ENCODE data around the gene KNSTRN. TPM values are rescaled to one million over a fixed set of nuclear protein-coding genes. Genes with fewer than 3 reads are reported as not detected.
A peak's percentile ranks its signal among the peaks of the same experiment; 100 is the strongest.

KNSTRN gene
- total and polyA plus RNA-seq, 10 donors: 6.0 to 16.8 (median 10.2) TPM

DNA sequence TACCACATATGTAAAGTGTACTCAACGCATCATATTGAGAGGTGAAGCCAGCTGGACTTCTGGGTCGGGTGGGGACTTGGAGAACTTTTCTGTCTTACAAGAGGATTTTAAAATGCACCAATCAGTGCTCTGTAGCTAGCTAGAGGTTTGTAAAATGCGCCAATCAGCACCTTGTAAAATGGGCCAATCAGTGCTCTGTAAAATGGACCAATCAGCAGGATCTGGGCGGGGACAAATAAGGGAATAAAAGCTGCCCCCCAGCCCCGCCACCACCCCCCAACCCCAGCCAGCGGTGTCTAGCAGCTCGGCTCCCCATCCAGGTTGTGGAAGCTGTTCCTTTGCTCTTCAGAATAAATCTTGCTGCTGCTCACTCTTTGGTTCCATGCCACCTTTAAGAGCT lies 16.8 kb downstream of the KNSTRN start:
- Histone ChIP-seq H3K27ac (no peak overlapping the region), H3K4me3 (no peak overlapping the region), H3K27me3 (replicated peaks in 1 of 7) (no peaks in the 10 kb centered on the region), H3K36me3 (peaks cover 0 to 8% (median 0%) of the 10 kb centered on the region in 6 donors), H3K9me3 (no peaks in the 10 kb centered on the region), H3K4me1 (peaks cover 0 to 45% (median 20%) of the 10 kb centered on the region in 6 donors)
- peak; percentile 16 for DNase-seq
- no peak for TF ChIP-seq POLR2A (IDR thresholded peaks at IDR 0.05)
- intact Hi-C loops (cut with DNase I; ENCODE audit: low total_unique reads): no loop called here
- WGBS, 5 donors: 77 to 87% (median 85%) methylated on average over 7 of the region's 7 CpGs

DNA sequence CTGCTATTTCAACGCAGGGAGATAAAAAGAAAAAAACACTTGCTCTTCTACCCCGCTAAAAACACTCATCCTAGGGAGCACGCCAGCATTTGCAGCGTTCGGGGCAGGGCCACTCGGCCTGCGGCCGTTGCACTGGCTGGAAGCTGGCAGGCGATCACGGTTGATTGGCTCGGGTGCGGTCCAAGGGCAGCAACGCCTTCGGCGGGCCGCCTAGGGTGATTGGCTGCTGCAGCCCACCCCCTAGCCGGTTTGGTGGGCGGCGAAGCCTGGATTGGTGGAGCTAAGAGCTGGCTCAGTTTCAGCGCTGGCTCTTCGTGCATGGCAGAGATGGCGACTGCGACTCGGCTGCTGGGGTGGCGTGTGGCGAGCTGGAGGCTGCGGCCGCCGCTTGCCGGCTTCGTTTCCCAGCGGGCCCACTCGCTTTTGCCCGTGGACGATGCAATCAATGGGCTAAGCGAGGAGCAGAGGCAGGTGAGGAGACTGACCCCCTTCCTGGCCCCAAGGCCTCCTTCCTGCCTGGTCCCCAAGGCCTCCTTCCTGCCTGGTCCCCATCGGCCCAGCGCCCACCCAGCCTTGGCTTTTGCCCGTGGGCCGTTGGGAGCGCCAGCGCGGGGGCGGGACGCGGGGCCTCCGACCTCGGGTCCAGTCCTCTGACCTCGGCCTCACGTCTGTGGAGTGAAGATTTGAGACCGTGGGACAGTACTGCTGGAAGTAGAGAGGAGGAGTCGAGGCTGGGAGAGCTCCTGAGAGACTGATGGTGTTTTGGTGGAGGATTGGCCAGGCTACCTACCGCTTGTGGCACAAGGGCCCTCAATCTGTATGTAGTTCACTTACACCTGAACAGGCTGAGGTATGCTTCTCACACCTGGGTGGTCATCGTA lies 23.2 kb downstream of the KNSTRN start, which contains the start of gene IVD:
IVD (plus strand) TSS at position 295 of the 881 bp plus-strand sequence; CDS start at position 328, 33 bp downstream.
- peaks cover 22 to 59% (median 32%) of the 10 kb centered on the region in 6 donors for H3K4me1 ChIP-seq
- no peaks in the 10 kb centered on the region for H3K27me3 ChIP-seq (replicated peaks in 1 of 7)
- peaks cover 0 to 33% (median 23%) of the 10 kb centered on the region in 6 donors for H3K36me3 ChIP-seq
- 0 to 2% (median 1%) methylated on average over 37 to 54 of the region's 54 CpGs for WGBS, 5 donors
- intact Hi-C loops (cut with DNase I; ENCODE audit: low total_unique reads): no loop called here
- no peaks in the 10 kb centered on the region for H3K9me3 ChIP-seq
- peak within 1 kb of the TSS; percentile 78 to 93 (median 82) for H3K4me3 ChIP-seq
- peak; percentile 97 for DNase-seq
- H3K27ac ChIP-seq: peak within 1 kb of the TSS; percentile 38 to 88 (median 81)
- TF ChIP-seq, protein P1, sequence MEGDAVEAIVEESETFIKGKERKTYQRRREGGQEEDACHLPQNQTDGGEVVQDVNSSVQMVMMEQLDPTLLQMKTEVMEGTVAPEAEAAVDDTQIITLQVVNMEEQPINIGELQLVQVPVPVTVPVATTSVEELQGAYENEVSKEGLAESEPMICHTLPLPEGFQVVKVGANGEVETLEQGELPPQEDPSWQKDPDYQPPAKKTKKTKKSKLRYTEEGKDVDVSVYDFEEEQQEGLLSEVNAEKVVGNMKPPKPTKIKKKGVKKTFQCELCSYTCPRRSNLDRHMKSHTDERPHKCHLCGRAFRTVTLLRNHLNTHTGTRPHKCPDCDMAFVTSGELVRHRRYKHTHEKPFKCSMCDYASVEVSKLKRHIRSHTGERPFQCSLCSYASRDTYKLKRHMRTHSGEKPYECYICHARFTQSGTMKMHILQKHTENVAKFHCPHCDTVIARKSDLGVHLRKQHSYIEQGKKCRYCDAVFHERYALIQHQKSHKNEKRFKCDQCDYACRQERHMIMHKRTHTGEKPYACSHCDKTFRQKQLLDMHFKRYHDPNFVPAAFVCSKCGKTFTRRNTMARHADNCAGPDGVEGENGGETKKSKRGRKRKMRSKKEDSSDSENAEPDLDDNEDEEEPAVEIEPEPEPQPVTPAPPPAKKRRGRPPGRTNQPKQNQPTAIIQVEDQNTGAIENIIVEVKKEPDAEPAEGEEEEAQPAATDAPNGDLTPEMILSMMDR (IDR thresholded peaks at IDR 0.05 in 8 of 11, conservative IDR thresholded peaks at IDR 0.05 in 3 of 11): no peak
- peak in 1 of 3 donors; percentile 45 for TF ChIP-seq POLR2A (IDR thresholded peaks at IDR 0.05)
- TF ChIP-seq POLR2AphosphoS5 (IDR thresholded peaks at IDR 0.05): peak; percentile 87 to 93 (median 92)

DNA sequence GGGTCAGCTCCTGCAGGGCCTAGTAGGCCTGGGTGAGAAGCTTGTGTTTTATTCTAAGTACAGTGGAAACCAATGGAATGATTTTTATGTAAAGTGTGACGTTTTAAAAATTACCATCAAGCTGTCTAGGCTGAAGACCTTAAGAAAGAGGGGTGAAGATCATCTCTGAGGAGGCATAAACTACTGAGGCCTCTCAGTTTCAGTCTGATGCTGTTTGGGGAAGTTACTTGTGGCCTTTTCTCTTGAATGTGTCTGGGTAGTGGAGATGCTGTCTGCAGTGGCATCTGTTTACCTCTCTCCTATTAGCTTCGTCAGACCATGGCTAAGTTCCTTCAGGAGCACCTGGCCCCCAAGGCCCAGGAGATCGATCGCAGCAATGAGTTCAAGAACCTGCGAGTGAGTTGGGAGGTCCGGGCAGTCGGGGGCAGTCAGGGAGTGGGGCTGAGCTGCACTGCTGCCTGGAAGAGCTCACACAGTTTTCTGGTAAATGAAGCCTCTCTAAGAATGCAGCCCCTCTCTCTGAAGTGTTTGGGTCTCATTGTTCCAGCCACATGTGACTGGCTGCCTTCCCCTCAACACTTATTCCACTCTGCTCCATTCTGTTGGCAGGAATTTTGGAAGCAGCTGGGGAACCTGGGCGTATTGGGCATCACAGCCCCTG lies 24.9 kb downstream of the KNSTRN start:
- intact Hi-C loops (cut with DNase I; ENCODE audit: low total_unique reads): no loop called here
- TF ChIP-seq, protein P1 (IDR thresholded peaks at IDR 0.05 in 8 of 11, conservative IDR thresholded peaks at IDR 0.05 in 3 of 11): no peak
- TF ChIP-seq POLR2A (IDR thresholded peaks at IDR 0.05) (no peak), POLR2AphosphoS5 (IDR thresholded peaks at IDR 0.05) (no peak)
- Histone ChIP-seq H3K9me3 (no peaks in the 10 kb centered on the region), H3K36me3 (peaks cover 2 to 51% (median 38%) of the 10 kb centered on the region in 6 donors), H3K4me3 (peak overlapping the region in 1 of 8 donors; percentile 93), H3K4me1 (peaks cover 22 to 59% (median 32%) of the 10 kb centered on the region in 6 donors), H3K27me3 (replicated peaks in 1 of 7) (no peaks in the 10 kb centered on the region), H3K27ac (peak overlapping the region in 5 of 8 donors; percentile 26 to 49 (median 37))
- 65 to 76% (median 68%) methylated on average over 8 of the region's 8 CpGs for WGBS, 5 donors
- no peak for DNase-seq

DNA sequence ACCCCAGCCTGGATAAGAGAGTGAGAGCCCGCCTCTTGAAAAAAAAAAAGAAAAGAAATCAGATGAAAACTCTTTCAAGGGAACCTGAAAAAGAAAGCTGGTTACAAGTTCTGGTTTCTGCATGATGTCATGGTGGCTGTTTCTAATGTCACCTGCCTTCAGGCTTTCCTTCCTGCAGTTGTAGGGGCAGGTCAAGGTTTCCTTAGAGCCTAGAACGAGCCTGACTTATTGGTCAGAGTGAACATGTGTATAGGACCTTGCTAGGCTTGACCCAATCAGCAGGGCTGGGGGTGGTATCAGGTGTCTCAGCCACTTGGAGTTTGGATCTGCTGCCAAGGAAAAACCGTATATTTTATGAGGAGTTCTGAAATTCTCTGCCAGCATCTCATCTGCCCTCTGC lies 26.8 kb downstream of the KNSTRN start:
- H3K27me3 ChIP-seq (replicated peaks in 1 of 7): no peaks in the 10 kb centered on the region
- H3K4me3 ChIP-seq: no peak overlapping the region
- no peak for DNase-seq
- no peaks in the 10 kb centered on the region for H3K9me3 ChIP-seq
- peaks cover 2 to 70% (median 57%) of the 10 kb centered on the region in 6 donors for H3K36me3 ChIP-seq
- H3K27ac ChIP-seq: no peak overlapping the region
- intact Hi-C loops (cut with DNase I; ENCODE audit: low total_unique reads): no loop called here
- TF ChIP-seq POLR2A (IDR thresholded peaks at IDR 0.05) (no peak), POLR2AphosphoS5 (IDR thresholded peaks at IDR 0.05) (no peak)
- TF ChIP-seq, protein P1 (IDR thresholded peaks at IDR 0.05 in 8 of 11, conservative IDR thresholded peaks at IDR 0.05 in 3 of 11): no peak
- WGBS, 5 donors: 65 to 85% (median 76%) methylated on average over 3 of the region's 3 CpGs
- H3K4me1 ChIP-seq: peaks cover 22 to 50% (median 32%) of the 10 kb centered on the region in 6 donors

All from spleen (tissue), 11 donors.